Glutamatergic neuron (in vitro differentiated cells): ENCODE measurements around the gene ADH4. TPM values are rescaled to one million over a fixed set of nuclear protein-coding genes. Genes with fewer than 3 reads are reported as not detected.

ENCODE experiments used
- DNase-seq: peaks from one replicate; pipeline ENCODE4 v3.0.0; 2022
- H3K27ac Mint-ChIP-seq: one replicate; pipeline ENCODE4 v1.8.0; 2020; ENCODE audit warnings: mild to moderate bottlenecking, mixed read lengths, inconsistent platforms; ENCODE audit not compliant: unreplicated experiment
- H3K27me3 Mint-ChIP-seq: one replicate; pipeline ENCODE4 v1.8.0; 2020; ENCODE audit warnings: mild to moderate bottlenecking, moderate library complexity, mixed read lengths, inconsistent platforms; ENCODE audit not compliant: unreplicated experiment
- H3K36me3 Mint-ChIP-seq: one replicate; pipeline ENCODE4 v1.8.0; 2020; ENCODE audit warnings: mild to moderate bottlenecking, mixed read lengths, inconsistent platforms; ENCODE audit not compliant: unreplicated experiment
- H3K4me1 Mint-ChIP-seq: one replicate; pipeline ENCODE4 v1.8.0; 2020; ENCODE audit warnings: mild to moderate bottlenecking, low read depth, mixed read lengths, inconsistent platforms; ENCODE audit not compliant: unreplicated experiment
- H3K4me3 Mint-ChIP-seq: one replicate; pipeline ENCODE4 v1.8.0; 2020; ENCODE audit warnings: mild to moderate bottlenecking, mixed read lengths, inconsistent platforms; ENCODE audit not compliant: unreplicated experiment
- H3K9me3 Mint-ChIP-seq: one replicate; pipeline ENCODE4 v1.8.0; 2020; ENCODE audit warnings: mild to moderate bottlenecking, moderate library complexity, mixed read lengths, inconsistent platforms; ENCODE audit not compliant: unreplicated experiment
- CTCF ChIP-seq: fragments of 200-600 bp; sonication (generic); IDR thresholded peaks from one replicate; pipeline ENCODE4 v1.5.0; 2021; ENCODE audit not compliant: partially characterized antibody, unreplicated experiment
- total RNA-seq: library from RNA; stranded (reverse); fragmentation: NEBNext Ultra II Directional; extraction: Animal tissue kit (Norgen Biotek cat#: 25700); gene quantifications from one replicate; pipeline ENCODE4 v1.2.1, GENCODE V29; 2021; ENCODE audit not compliant: unreplicated experiment

ADH4 gene
- total RNA-seq, 1 donor from 2014 or later = not detected

- Mint-ChIP-seq H3K4me1 (no peaks in the 10 kb centered on the region), H3K27ac (no peak overlapping the region), H3K27me3 (no peaks in the 10 kb centered on the region), H3K4me3 (no peak overlapping the region), H3K36me3 (peaks cover 11% of the 10 kb centered on the region), H3K9me3 (no peaks in the 10 kb centered on the region)
- no peak for TF ChIP-seq CTCF
- no peak for DNase-seq
Measured at GRCh38 chr4:99180382-99181070, 36.4 kb upstream of the ADH4 start.

- H3K4me3 Mint-ChIP-seq = no peak overlapping the region
- no peaks in the 10 kb centered on the region for H3K27me3 Mint-ChIP-seq
- H3K9me3 Mint-ChIP-seq = no peaks in the 10 kb centered on the region
- no peak for TF ChIP-seq CTCF
- H3K36me3 Mint-ChIP-seq = peaks cover 4% of the 10 kb centered on the region
- H3K27ac Mint-ChIP-seq = no peak overlapping the region
- no peaks in the 10 kb centered on the region for H3K4me1 Mint-ChIP-seq
- no peak for DNase-seq
Measured at GRCh38 chr4:99179626-99180025, 35.5 kb upstream of the ADH4 start.

GRCh38 chr4:99179178-99179577 is 35.1 kb upstream of the ADH4 start:
- Mint-ChIP-seq H3K27ac (no peak overlapping the region), H3K36me3 (peaks cover 4% of the 10 kb centered on the region), H3K4me1 (no peaks in the 10 kb centered on the region), H3K27me3 (no peaks in the 10 kb centered on the region), H3K4me3 (no peak overlapping the region), H3K9me3 (no peaks in the 10 kb centered on the region)
- TF ChIP-seq CTCF = no peak
- no peak for DNase-seq

- DNase-seq = no peak
- peaks cover 1% of the 10 kb centered on the region for H3K9me3 Mint-ChIP-seq
- no peak overlapping the region for H3K27ac Mint-ChIP-seq
- H3K27me3 Mint-ChIP-seq = no peaks in the 10 kb centered on the region
- no peaks in the 10 kb centered on the region for H3K4me1 Mint-ChIP-seq
- no peak overlapping the region for H3K4me3 Mint-ChIP-seq
- H3K36me3 Mint-ChIP-seq = no peaks in the 10 kb centered on the region
- no peak for TF ChIP-seq CTCF
Measured at GRCh38 chr4:99166544-99166943, 22.4 kb upstream of the ADH4 start.

- H3K36me3 Mint-ChIP-seq = no peaks in the 10 kb centered on the region
- H3K4me1 Mint-ChIP-seq = no peaks in the 10 kb centered on the region
- H3K9me3 Mint-ChIP-seq = peaks cover 1% of the 10 kb centered on the region
- H3K27ac Mint-ChIP-seq = no peak overlapping the region
- H3K4me3 Mint-ChIP-seq = no peak overlapping the region
- no peaks in the 10 kb centered on the region for H3K27me3 Mint-ChIP-seq
- DNase-seq = no peak
- TF ChIP-seq CTCF = no peak
Measured at GRCh38 chr4:99165978-99166377, 21.9 kb upstream of the ADH4 start.
